ENCODE measurements around the gene KDM3B.
A peak's percentile ranks its signal among the peaks of the same experiment; 100 is the strongest.
"Not testable (repeated sequence)": the region's sequence is repeated elsewhere in the genome, so short reads cannot be mapped to it uniquely, and the experiment has no call there.

KDM3B gene, protein sequence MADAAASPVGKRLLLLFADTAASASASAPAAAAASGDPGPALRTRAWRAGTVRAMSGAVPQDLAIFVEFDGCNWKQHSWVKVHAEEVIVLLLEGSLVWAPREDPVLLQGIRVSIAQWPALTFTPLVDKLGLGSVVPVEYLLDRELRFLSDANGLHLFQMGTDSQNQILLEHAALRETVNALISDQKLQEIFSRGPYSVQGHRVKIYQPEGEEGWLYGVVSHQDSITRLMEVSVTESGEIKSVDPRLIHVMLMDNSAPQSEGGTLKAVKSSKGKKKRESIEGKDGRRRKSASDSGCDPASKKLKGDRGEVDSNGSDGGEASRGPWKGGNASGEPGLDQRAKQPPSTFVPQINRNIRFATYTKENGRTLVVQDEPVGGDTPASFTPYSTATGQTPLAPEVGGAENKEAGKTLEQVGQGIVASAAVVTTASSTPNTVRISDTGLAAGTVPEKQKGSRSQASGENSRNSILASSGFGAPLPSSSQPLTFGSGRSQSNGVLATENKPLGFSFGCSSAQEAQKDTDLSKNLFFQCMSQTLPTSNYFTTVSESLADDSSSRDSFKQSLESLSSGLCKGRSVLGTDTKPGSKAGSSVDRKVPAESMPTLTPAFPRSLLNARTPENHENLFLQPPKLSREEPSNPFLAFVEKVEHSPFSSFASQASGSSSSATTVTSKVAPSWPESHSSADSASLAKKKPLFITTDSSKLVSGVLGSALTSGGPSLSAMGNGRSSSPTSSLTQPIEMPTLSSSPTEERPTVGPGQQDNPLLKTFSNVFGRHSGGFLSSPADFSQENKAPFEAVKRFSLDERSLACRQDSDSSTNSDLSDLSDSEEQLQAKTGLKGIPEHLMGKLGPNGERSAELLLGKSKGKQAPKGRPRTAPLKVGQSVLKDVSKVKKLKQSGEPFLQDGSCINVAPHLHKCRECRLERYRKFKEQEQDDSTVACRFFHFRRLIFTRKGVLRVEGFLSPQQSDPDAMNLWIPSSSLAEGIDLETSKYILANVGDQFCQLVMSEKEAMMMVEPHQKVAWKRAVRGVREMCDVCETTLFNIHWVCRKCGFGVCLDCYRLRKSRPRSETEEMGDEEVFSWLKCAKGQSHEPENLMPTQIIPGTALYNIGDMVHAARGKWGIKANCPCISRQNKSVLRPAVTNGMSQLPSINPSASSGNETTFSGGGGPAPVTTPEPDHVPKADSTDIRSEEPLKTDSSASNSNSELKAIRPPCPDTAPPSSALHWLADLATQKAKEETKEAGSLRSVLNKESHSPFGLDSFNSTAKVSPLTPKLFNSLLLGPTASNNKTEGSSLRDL (N-terminal part only)

DNA sequence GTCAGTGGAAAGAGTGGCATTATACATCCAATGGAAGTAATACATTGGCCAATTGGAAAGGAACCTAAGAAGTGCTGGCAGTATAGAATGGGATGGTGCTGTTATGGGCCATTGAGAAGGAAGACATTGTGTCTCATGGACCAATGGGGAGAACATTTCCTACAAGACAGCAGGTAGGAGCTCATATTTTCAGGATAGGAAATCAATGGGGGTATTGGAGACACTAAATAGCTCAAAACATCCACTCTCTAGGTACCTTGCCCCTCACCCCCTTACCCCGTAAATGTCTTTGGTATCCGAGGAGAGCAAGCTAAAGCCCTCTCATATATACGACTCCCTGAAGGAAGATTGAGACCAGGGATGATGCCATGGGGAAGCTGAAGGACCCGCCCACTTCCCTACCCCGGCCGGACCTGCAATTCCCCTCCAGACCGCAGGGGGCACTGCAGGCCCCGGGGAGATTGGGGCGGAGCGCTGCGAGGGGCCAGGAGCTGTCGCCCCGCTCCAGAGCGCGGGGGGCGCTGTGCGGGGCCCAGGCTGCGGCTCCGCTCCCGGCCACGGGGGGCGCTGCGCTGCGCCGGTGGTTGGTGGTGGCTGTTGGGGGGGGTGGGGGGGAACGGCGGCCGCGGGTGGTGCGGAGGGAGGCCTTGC lies at the start of gene KDM3B:
KDM3B (plus strand) TSS at position 615 of the 651 bp plus-strand sequence. CDS start 111 bp downstream, outside the sequence.
- peak; percentile 68 for DNase-seq

DNA sequence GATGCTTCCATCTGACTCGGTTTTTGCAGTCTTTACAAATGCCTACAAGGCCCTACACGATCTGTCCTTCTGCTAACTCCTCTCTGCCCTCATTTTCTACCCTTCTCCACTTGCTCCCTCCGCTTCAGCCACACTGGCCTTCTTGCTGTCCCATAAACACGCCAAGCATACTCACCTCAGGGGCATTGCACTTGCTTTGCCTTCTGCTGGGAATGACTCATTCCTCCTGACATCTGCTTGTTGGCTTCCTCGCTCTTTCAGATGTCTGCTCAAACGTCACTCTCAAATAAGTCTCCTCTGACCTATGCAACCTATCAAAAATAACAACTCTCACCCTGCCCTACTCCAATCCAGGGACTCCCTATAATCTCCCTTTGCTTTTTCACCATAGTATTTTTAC lies 49.1 kb upstream of the KDM3B start:
- no peak for DNase-seq

DNA sequence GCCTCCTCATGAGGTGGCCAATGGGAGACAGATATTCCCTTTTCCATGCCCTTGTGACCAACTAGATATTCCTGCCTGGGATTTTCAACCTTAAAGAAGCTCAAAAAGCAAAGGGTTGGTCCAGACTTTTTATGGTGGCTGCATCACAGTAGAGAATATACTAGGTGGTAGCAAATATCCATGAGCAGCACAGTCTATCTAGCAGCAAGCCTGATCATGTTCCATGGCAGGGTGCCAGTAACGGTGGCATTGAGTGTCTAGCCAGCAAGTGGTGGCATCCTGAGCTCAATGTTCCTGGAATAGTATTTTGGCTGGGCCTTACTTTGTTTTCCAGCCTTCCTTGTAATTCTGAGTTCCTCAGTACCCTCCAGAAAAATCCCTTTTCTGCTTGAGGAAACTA lies 46.7 kb upstream of the KDM3B start:
- DNase-seq = peak; percentile 6

DNA sequence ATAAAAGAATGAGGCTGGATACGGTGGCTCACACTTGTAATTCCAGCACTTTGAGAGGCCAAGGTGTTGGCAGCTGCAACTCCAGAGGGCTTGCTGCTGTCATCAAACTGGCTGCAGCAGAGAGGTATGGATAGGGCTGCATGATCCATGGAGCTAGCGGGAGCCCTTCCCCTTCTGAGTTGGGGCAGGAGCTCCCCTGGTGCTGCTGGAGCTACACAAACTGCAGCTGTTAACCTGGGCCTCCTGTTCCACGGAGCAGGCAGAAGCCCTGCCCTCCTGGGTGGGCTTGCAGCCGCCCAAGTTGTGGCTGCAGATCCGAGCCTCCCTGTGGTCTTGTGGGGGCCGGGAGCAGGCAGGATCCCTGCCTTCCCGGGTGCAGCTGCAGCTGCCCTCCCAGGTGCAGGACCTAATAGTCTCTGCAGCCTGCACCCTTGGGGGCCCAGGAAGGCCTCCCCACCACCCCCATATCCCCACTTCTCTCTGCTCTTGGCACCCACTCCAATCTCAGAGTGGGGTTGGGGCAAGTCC lies 36.7 kb upstream of the KDM3B start:
- DNase-seq = no peak

DNA sequence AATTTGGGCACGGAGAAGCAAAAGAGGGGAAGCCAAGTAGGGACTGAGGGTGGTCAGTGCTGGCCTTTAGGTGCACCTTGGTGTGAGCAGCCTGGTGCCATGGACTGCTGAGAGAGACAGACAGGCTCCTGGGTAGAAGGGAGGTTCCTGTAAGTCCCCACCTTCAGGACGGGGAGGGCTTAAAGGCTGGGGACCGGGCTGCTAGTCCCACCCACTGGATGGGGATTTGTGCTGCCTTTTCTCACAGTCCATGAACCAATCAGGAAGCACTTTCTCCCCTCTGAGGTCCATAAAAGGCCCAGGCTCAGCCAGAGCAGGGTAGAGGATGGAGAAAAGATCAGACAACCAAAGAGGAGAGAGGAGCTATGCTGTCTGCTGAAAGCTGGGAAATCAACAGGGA lies 36.1 kb upstream of the KDM3B start:
- DNase-seq = no peak

DNA sequence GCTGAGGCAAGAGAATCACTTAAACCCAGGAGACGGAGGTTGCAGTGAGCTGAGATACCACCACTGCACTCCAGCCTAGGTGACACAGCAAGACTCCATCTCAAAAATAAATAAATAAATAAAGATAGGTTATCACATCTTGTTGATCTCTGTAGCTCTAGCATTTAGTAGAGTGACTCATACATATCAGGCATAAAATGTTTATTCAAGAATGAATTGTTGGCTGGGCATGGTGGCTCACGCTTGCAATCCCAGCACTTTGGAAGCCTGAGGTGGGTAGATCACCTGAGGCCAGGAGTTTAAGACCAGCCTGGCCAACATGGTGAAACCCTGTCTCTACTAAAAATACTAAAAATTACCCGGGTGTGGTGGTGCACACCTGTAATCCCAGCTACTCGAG lies 34.3 kb upstream of the KDM3B start:
- DNase-seq = not testable (repeated sequence)

DNA sequence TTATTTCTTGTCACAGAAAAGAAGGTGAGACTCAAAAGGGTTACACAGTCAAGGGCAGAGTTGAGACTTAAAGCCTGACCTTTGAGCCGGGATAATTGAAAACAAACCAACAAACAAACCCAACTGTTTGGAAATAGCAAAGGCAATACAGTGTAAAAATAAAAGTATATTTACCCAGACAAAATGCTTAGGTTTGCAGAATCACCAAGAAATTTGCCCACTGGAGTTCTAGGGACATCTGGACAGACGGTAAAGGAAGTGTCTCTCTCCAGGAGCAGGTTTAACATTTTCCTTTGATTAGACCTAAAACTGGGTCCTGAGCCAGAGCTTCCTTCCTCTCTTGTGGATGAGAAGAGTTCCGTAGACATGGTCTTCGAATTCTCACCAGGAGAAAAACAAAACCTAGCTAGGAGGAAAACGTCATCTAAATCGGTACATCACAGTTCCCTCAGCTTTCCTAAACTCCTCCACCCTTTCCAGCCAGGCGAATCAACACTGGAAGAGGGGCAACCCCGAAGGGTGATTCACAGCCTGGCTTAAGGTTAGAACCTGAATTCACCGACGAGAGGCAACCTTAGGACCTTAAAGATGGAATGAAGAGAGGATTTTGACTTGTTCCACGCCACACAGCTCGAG lies 21.6 kb upstream of the KDM3B start:
- no peak for DNase-seq

DNA sequence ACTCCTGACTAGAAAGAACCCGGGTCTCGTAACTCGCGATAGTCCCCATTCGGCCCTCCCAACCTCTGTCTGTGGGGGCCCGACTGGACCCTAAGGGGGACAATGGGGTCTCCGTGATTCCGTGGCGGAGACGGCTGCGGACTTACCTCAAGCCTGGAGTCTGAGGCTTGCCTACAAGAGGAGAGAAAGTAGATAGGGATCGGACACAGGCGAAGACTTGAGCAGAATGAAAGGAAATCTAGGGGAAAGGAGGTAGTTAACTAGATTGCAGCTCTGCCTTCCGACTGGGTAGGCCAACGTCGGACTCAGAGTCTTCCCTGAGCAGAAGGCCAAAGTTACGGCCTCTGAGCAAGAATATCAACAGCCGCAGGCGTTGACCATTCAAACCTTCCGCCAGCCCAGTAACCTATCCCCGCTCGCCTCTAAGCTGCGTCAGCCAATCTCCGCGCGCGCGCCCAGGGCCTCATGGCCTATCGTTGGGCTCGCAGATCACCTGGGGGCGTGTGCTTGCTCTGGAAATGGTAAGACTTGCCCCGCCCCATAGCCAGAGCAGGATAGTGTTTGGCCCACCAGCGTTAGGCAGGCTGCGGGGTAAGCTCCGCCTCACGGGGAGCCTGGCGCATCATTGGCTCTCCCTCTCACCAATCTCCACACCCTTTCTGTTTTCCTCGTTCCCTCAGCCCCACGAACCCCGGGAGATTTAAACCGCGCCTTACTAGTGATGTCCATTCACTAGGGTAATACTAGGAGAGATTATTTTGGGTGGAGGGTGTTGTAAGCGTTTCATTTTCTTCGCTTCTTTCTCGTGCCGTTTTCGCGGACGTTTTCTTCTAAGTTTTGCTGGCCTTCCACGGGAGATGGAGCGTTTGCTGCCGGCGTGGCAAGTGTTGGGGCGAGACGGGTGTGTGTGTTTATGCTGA lies 20.8 kb upstream of the KDM3B start, which contains the start of gene CDC25C:
CDC25C (minus strand) TSS at position 356 of the 920 bp plus-strand sequence. CDS start 624 bp downstream, outside the sequence.
- peak; percentile 97 for DNase-seq

DNA sequence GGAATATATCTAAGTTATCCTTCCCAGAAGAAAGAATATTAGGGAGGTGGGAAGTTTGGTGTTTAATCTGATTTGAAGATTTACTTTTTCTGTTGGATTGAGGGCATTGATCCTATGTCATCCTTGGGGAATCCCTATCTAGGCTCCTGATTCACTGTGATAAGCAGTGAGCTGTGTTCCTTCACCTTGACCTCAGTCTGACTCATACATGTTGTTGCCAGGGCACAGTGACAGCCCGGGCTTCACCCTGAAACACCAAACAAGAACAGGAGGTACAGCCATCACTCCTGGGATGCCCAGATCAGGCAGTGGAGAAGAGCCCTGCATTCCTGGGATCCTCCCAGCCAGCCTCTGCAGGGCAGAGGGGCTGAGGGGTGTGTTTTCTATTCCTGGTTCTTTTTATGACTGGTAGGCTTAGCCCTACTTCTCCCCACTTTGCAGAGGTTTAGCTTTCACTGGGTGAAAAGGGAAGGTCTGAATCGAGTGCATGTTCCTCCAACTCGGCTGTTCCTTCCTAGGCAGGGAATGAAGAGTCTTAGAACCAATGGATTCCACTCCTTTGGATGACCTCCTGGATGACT lies 17.5 kb upstream of the KDM3B start:
- DNase-seq = no peak

DNA sequence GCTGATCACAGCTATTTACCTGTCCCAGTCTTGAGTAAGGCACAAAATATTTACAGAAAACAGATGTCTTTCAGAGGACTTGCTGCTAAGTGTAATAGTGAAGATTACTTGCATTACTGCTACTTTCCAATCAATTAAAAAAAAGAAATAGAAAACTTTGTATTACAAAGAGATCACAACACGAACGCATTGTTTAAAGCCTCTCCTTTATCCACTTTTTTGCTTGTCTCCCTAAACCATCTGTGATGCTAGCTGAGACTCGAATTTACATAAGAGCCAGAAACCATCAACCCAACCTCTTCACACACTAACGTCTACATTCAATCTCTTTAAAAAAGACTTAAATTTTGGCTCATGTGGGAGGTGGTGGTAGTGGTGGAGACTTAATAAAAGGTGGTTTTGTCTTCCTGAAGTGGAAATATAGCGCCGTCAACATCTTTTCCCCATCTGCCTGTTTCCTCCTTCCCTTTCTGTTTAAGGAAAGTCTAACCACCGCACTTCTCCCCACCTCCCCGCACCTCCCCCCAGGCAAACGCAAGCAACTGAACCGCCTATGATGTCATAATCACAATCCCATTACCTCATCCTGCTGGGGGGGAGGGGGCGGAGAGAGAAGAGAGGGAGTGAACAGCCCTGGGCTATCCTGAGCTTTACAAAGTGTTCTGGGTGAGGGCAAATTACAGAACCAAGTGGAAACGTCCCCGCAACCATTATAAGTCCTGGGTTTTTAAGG lies 15.4 kb upstream of the KDM3B start:
- DNase-seq = peak; percentile 92

DNA sequence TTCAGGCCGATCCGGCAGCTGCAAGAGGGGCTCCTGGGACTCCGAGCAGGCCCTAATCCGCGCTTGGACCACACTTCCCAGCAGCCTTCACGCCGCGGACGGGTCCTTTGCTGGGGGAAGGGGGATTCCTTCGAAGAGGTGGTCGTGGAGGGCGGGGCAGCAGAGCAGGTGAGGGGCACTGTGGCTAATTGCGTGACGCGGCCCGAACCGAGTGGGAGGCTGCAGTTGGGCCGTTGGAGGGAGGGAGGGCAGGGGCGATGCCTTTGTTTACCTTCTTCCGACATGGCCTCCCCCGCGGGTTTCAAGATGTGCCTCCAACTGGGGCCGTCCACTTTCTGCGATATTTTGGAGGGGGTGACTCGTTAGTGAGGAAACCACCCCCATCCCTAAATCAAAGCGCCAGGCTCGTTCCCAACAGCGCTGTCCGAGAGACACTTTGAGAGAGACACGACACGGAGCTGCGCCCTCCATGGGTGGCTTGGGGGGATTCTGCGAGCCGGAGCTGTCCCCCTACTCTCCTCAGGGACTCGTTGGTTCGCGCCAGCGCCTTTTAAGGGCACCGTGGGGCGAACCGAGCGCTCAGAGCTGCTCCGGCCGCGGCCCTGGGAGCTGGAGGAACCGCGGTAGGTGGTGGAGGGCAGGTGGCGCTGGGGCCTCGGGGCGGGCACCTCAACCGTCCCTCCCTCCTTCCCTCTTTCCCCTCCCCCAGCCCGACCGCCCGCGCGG lies 14.6 kb upstream of the KDM3B start, which contains the start of gene FAM53C:
FAM53C (plus strand) TSS at position 582 of the 726 bp plus-strand sequence. CDS start 3,070 bp downstream, outside the sequence.
- DNase-seq = peak; percentile 94

DNA sequence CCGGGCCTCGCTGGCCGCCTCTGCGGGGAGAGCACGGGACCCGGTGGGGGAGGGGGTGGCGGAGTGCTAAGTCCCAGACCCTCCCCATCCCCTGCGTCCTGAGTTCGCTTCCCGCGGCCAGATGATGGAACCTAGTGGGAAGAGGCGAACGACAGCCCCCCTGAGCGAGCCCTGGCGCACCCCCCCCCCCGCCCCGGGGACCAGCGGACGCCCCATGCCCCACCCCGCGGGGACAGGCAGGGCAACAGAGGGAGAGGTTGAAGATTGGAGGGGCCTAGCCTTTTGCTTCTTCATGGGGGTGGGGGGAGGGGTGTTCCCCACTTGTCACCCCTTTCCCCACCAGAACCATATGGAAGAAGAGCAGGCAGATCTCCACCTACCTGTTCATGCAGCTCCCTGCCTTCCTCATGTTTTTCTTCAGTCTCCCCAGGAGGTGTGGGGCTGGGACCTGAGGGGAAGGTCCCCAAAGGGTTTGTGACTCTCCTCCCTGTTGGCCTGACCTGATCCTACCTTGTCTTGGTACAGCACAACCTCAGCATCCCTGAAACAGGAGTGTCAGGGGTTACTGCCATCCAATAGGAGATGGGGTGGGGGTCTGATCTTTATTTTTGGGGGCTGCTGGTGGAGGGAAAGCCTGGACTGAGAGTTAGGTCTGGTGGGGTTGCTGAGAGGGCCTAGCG lies 13.9 kb upstream of the KDM3B start:
- no peak for DNase-seq

DNA sequence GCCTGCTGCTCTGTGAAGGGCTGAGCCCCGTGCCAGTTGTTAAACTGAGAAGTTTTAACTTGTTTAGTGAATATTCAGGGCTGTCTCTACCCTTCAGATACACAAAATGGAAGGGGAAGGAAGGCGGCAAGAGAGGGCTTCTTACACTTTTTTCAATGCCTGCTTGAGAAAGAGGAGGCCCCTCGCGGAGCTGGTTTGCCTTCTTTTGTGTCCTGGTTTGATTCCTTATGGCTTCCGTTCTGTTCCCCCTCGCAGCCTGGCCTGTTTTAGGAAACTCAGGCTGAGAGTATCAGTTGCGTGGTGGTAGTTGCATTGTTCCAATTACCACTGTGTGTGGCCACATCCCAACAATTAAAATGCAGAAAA lies 13.4 kb upstream of the KDM3B start:
- peak; percentile 33 for DNase-seq

DNA sequence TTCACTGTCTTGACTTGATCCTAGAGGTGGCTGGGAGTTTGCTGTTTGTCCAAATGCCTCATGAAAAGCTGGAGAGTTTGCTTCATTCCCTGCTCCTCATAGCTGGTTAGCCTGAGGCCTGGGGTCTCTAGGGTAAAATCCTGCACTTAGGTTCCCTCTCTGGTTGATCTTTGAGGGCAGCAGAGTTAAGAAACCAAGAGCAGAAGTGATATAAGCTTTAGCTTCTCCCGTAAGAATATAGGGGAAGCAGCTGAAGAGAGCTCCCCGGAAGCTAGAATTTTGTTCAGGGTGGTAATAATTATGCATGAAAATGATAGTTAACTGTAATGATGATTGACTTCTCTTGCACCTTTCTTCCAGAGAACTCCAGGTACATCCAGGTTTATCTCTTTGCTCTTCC lies 13.0 kb upstream of the KDM3B start:
- DNase-seq = no peak

DNA sequence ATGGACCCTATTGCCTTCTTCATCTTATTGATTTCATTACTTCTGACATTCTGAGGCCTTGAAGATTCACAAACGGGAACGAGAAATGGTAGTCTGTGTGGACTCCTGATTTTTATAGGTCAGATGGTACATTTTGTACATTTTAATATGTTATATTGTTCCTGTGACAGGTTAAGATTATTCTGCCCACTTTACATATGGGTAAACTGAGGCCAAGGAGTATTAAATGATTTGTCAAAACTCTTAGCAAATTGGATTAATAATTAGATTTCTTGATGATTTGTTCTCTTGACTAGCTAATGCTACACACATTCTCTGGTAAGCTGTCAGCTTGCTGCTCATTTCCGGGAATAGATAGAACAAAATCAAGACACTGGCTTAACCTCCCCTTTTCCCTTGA lies 12.5 kb upstream of the KDM3B start:
- no peak for DNase-seq

DNA sequence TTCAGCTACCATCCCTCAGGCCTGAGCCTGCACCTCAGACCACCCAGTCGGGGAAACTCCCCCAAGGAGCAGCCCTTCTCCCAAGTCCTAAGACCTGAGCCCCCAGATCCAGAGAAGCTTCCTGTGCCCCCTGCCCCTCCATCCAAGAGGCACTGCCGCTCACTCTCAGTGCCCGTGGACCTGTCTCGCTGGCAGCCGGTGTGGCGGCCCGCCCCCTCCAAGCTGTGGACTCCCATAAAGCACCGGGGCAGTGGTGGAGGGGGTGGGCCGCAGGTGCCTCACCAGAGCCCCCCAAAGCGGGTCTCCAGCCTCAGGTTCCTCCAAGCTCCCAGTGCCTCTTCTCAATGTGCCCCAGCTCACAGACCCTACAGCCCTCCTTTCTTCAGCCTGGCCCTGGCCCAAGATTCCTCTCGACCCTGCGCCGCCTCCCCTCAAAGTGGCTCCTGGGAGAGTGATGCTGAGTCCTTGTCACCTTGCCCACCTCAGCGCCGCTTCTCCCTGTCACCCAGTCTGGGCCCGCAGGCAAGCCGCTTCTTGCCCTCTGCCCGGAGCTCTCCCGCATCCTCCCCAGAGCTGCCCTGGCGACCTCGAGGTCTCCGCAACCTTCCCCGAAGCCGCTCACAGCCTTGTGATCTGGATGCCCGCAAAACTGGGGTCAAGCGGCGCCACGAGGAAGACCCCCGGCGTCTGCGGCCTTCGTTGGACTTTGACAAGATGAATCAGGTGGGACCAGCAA lies 7.4 kb upstream of the KDM3B start:
- DNase-seq = no peak

DNA sequence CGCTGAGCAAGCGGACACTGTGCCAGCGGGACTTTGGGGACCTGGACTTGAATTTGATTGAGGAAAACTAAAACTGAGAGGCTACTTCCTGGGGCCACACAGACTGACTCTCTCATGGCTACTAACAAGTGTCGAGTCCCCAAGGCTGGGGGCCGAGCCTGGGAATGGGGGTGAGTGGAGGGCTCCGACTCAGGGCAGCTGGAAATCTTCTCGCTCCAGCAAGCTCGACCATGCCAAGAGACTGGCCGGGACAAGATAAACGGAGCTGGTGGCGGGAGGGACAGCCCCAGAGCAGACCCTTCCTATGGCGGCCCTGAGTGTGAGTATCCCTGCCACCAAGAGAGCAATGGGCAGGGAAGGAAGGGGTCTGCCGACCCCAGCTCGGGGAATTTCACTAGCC lies 5.6 kb upstream of the KDM3B start:
- DNase-seq = no peak
